ENCODE data around the gene PROSER3. TPM values are rescaled to one million over a fixed set of nuclear protein-coding genes. Genes with fewer than 3 reads are reported as not detected.

Gene PROSER3
- total RNA-seq, 4 donors from 2014 or later: 10.1 to 17.1 (median 13.4) TPM

GRCh38 chr19:35775298-35776101 lies 17.5 kb downstream of the PROSER3 start, which contains the start of gene ARHGAP33:
ARHGAP33 (plus strand) TSS chr19:35775564; CDS start chr19:35775659, 95 bp downstream.
- Histone ChIP-seq H3K27me3 (no peaks in the 10 kb centered on the region), H3K4me1 (peaks cover 0 to 21% (median 5%) of the 10 kb centered on the region in 3 donors), H3K4me3 (peak within 1 kb of the TSS; percentile 54 to 94), H3K36me3 (peaks cover 0 to 29% of the 10 kb centered on the region in 2 donors), H3K9me3 (no peaks in the 10 kb centered on the region), H3K27ac (peak within 1 kb of the TSS in 3 of 4 donors; percentile 41 to 79 (median 64))
- WGBS, 2 donors (ENCODE audit: low coverage in 1 of 2): 0% methylated on average over 14 to 15 of the region's 82 CpGs
- ATAC-seq: peak; percentile 98
- TF ChIP-seq, protein P1, sequence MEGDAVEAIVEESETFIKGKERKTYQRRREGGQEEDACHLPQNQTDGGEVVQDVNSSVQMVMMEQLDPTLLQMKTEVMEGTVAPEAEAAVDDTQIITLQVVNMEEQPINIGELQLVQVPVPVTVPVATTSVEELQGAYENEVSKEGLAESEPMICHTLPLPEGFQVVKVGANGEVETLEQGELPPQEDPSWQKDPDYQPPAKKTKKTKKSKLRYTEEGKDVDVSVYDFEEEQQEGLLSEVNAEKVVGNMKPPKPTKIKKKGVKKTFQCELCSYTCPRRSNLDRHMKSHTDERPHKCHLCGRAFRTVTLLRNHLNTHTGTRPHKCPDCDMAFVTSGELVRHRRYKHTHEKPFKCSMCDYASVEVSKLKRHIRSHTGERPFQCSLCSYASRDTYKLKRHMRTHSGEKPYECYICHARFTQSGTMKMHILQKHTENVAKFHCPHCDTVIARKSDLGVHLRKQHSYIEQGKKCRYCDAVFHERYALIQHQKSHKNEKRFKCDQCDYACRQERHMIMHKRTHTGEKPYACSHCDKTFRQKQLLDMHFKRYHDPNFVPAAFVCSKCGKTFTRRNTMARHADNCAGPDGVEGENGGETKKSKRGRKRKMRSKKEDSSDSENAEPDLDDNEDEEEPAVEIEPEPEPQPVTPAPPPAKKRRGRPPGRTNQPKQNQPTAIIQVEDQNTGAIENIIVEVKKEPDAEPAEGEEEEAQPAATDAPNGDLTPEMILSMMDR (IDR thresholded peaks at IDR 0.05): peak in 1 of 4 experiments; percentile 23
- TF ChIP-seq EP300 (IDR thresholded peaks at IDR 0.05): no peak

GRCh38 chr19:35776102-35776788 lies 18.3 kb downstream of the PROSER3 start:
- Histone ChIP-seq H3K27me3 (no peaks in the 10 kb centered on the region), H3K4me3 (peak overlapping the region; percentile 54 to 94), H3K4me1 (peaks cover 0 to 21% (median 5%) of the 10 kb centered on the region in 3 donors), H3K27ac (peak overlapping the region in 1 of 4 donors; percentile 79), H3K9me3 (no peaks in the 10 kb centered on the region), H3K36me3 (peaks cover 0 to 37% of the 10 kb centered on the region in 2 donors)
- no peak for ATAC-seq
- no peak for TF ChIP-seq POLR2AphosphoS5 (IDR thresholded peaks at IDR 0.05)
- TF ChIP-seq EP300 (IDR thresholded peaks at IDR 0.05): no peak
- 10 to 12% methylated on average over 4 to 5 of the region's 13 CpGs for WGBS, 2 donors (ENCODE audit: low coverage in 1 of 2)

DNA sequence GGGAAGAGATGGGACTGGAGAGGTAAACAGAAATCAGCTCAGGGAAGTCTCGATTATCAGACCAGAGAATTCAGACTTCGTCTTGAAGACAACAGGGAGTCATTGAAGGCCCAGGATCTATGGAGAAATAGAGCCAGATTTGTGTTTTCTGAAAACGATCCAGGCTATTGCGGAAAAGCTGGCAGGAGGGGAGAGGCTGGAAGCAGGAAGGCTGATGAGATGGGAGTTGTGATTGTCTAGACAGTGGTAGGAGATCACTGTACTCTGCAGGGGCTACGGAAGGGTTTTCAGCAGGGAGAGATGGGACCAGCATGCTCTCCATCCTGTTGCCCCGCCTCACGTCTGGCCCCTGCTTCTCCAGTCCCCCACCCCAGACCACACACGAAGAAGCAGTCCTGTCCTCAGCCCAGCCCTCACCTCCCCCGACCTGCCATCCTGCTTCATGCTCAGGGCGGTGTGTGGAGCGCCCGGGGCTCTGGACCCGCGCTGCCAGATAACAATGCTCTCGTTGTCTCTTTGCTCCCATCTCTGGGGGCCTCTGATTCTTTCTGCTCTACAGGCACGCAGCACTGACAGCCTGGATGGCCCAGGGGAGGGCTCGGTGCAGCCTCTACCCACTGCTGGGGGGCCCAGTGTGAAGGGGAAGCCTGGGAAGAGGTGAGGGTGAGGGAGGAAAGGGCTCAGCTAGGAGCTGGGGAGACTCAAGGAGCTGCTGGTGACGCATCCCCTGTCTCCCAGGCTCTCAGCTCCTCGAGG lies 19.3 kb downstream of the PROSER3 start:
- H3K9me3 ChIP-seq: no peaks in the 10 kb centered on the region
- no peaks in the 10 kb centered on the region for H3K27me3 ChIP-seq
- no peak overlapping the region for H3K27ac ChIP-seq
- H3K4me3 ChIP-seq: no peak overlapping the region
- no peak for TF ChIP-seq EP300 (IDR thresholded peaks at IDR 0.05)
- TF ChIP-seq POLR2A (IDR thresholded peaks at IDR 0.05): no peak
- TF ChIP-seq, protein P1 (IDR thresholded peaks at IDR 0.05): no peak
- TF ChIP-seq POLR2AphosphoS5 (IDR thresholded peaks at IDR 0.05): no peak
- WGBS, 2 donors (ENCODE audit: low coverage in 1 of 2): 43 to 68% methylated on average over 4 to 9 of the region's 19 CpGs
- peaks cover 0 to 21% (median 5%) of the 10 kb centered on the region in 3 donors for H3K4me1 ChIP-seq
- no peak for ATAC-seq
- H3K36me3 ChIP-seq: peaks cover 0 to 47% of the 10 kb centered on the region in 2 donors

DNA sequence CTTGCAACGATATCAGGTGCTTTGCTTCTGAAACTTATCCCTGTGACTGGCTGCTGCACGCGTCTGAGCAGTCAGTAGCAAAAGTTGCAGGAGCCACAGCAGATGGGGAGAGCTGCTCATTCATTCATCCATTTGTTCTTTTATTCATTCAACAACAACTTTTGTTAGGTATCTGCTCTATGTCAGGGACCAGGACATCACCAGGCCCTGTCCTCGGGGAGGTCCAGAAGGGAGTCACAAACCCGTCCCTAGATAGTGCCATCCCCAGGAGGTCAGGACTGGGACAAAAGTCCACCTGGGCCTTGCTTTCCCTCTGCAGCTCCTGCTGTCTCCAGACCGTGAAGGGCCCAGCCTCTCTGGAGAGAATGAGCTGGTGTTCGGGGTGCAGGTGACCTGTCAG lies 20.0 kb downstream of the PROSER3 start:
- Histone ChIP-seq H3K4me1 (peaks cover 0 to 21% (median 5%) of the 10 kb centered on the region in 3 donors), H3K9me3 (no peaks in the 10 kb centered on the region), H3K36me3 (peaks cover 0 to 54% of the 10 kb centered on the region in 2 donors), H3K27ac (no peak overlapping the region), H3K27me3 (no peaks in the 10 kb centered on the region), H3K4me3 (no peak overlapping the region)
- TF ChIP-seq, protein P1 (IDR thresholded peaks at IDR 0.05): no peak
- TF ChIP-seq POLR2A (IDR thresholded peaks at IDR 0.05) (no peak), EP300 (IDR thresholded peaks at IDR 0.05) (no peak), POLR2AphosphoS5 (IDR thresholded peaks at IDR 0.05) (no peak)
- 53% methylated on average over 3 of the region's 7 CpGs; no CpG with 5 or more reads in 1 of the 2 donors for WGBS, 2 donors (ENCODE audit: low coverage in 1 of 2)
- no peak for ATAC-seq

DNA sequence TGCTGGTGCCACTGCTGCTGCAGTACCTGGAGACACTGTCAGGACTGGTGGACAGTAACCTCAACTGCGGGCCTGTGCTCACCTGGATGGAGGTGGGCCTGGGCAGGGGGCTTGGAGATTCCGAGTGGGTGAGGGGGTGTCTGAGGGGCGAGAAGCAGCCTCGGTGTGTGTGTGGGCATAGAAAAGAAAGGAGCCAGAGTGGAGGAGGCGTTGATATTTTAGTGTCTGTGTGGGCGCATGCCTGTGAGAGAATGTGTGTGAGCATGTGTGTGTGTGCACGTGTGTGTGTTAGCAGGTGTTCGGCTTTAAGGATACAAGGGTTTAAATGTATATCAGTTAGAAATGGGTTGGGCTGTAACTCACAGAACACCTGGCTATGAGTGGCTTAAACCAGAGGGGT lies 21.1 kb downstream of the PROSER3 start:
- H3K4me3 ChIP-seq: no peak overlapping the region
- H3K27me3 ChIP-seq: no peaks in the 10 kb centered on the region
- no peak for ATAC-seq
- TF ChIP-seq POLR2A (IDR thresholded peaks at IDR 0.05) (no peak), EP300 (IDR thresholded peaks at IDR 0.05) (no peak), POLR2AphosphoS5 (IDR thresholded peaks at IDR 0.05) (no peak)
- TF ChIP-seq, protein P1 (IDR thresholded peaks at IDR 0.05): no peak
- no peaks in the 10 kb centered on the region for H3K9me3 ChIP-seq
- H3K4me1 ChIP-seq: peaks cover 0 to 21% (median 5%) of the 10 kb centered on the region in 3 donors
- H3K36me3 ChIP-seq: peaks cover 0 to 65% of the 10 kb centered on the region in 2 donors
- WGBS, 2 donors (ENCODE audit: low coverage in 1 of 2): 77 to 88% methylated on average over 2 to 6 of the region's 8 CpGs
- H3K27ac ChIP-seq: no peak overlapping the region

All from gastroesophageal sphincter (tissue), 4 donors.